ENCODE results near the gene AAR2. TPM values are rescaled to one million over a fixed set of nuclear protein-coding genes. Genes with fewer than 3 reads are reported as not detected.

The AAR2 gene
- total RNA-seq, 1 experiment from 2014 or later: 26.1 TPM

DNA sequence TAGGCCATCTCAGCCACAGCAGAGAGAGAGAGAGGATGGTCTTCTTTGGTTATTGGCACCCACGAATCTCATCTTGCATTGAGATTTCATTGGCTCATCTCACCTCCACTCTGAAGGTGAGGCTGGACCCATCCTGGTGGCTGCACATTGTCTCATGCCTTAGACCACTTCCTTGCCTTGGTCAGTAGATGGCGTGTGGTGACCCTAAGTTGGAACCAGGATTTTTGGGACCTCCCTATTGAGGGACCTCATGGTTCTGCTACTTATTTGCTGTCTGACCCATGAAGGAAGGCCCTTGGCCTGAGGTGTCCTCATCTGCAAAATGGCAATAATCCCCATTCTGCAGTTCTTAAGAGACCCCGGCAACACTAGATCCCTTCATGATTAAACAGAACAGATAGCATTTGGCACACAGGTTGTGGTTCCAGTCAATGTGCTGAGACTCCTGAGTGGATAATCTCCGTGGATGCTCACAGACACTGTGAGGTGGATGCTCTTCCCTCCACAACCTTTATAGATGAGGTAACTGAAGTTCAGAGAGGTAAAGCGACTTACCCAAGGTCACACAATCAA is 21.5 kb upstream of the AAR2 start:
- H3K27ac ChIP-seq (ENCODE audit: low read length): no peak overlapping the region
- intact Hi-C loops (cut with micrococcal nuclease; ENCODE audit: unreplicated experiment) (no loop called here), in situ Hi-C loops (cut with HindIII; ENCODE audit: low pct_unique_long_range_greater_than_20kb, low sequenced_read_pairs) (no loop called here)
- no peaks in the 10 kb centered on the region for H3K4me1 ChIP-seq (ENCODE audit: control insufficient read depth, insufficient read depth, low read length)
- ChIA-PET CTCF (no interaction called here), POLR2A (no interaction called here)
- ATAC-seq (peak; percentile 83), DNase-seq (ENCODE audit: low read depth, low spot score) (peak; percentile 22)
- peak; percentile 86 for TF ChIP-seq CTCF (IDR thresholded peaks at IDR 0.05)
- TF ChIP-seq REST (IDR thresholded peaks at IDR 0.05; ENCODE audit: insufficient read depth in 1 of 2, low read depth in 2 of 2, low read length in 1 of 2): no peak
- no peak for TF ChIP-seq SIN3A (IDR thresholded peaks at IDR 0.05; ENCODE audit: borderline replicate concordance, insufficient read depth, low read depth, low read length)
- no peaks in the 10 kb centered on the region for H3K9me3 ChIP-seq (ENCODE audit: control insufficient read depth, insufficient read depth, low read depth, low read length)
- no TSS peak for BruUV-seq (replicated peaks)
- no peaks in the 10 kb centered on the region for H3K27me3 ChIP-seq (ENCODE audit: control insufficient read depth, insufficient read depth, low read length)
- H3K36me3 ChIP-seq (ENCODE audit: control insufficient read depth, insufficient read depth, low read length): no peaks in the 10 kb centered on the region
- no peak overlapping the region for H3K4me3 ChIP-seq (ENCODE audit: low read depth in 2 of 2, low read length in 2 of 2)

GRCh38 chr20:36215778-36216177 is 20.5 kb upstream of the AAR2 start:
- intact Hi-C loops (cut with micrococcal nuclease; ENCODE audit: unreplicated experiment): no loop called here
- no peaks in the 10 kb centered on the region for H3K36me3 ChIP-seq (ENCODE audit: control insufficient read depth, insufficient read depth, low read length)
- TF ChIP-seq SIN3A (IDR thresholded peaks at IDR 0.05; ENCODE audit: borderline replicate concordance, insufficient read depth, low read depth, low read length): no peak
- no peak for TF ChIP-seq TCF7L2 (IDR thresholded peaks at IDR 0.05; ENCODE audit: low read depth, low read length)
- no peak for TF ChIP-seq POLR2AphosphoS5 (IDR thresholded peaks at IDR 0.05; ENCODE audit: low read depth, low read length)
- TF ChIP-seq REST (IDR thresholded peaks at IDR 0.05; ENCODE audit: insufficient read depth in 1 of 2, low read depth in 2 of 2, low read length in 1 of 2): no peak
- TF ChIP-seq CTCF (IDR thresholded peaks at IDR 0.05): no peak
- no peak for ATAC-seq
- H3K4me3 ChIP-seq (ENCODE audit: low read depth in 2 of 2, low read length in 2 of 2): no peak overlapping the region
- no peaks in the 10 kb centered on the region for H3K9me3 ChIP-seq (ENCODE audit: control insufficient read depth, insufficient read depth, low read depth, low read length)
- in situ Hi-C loops (cut with HindIII; ENCODE audit: low pct_unique_long_range_greater_than_20kb, low sequenced_read_pairs): no loop called here
- no peaks in the 10 kb centered on the region for H3K27me3 ChIP-seq (ENCODE audit: control insufficient read depth, insufficient read depth, low read length)
- DNase-seq (ENCODE audit: low read depth, low spot score): no peak
- no peaks in the 10 kb centered on the region for H3K4me1 ChIP-seq (ENCODE audit: control insufficient read depth, insufficient read depth, low read length)
- no peak overlapping the region for H3K27ac ChIP-seq (ENCODE audit: low read length)
- ChIA-PET CTCF (interaction anchor here (1.0 kb wide), 1 partner anchor 223 kb away, joined by 6 read pairs; no protein-coding TSS in a partner anchor), POLR2A (no interaction called here)
- no TSS peak for BruUV-seq (replicated peaks)

All from Panc1 (cell line).